Activated CD4-positive, alpha-beta memory T cell treated with anti-CD3 and anti-CD28 coated beads for 36 hours (primary cell): ENCODE data around the gene DMD. TPM values are rescaled to one million over a fixed set of nuclear protein-coding genes. Genes with fewer than 3 reads are reported as not detected.
"Not testable (repeated sequence)": the region's sequence is repeated elsewhere in the genome, so short reads cannot be mapped to it uniquely, and the experiment has no call there.

Source experiments
- CTCF ChIA-PET: fragments of 350-600 bp; sonication (Branson Sonifier 250); formaldehyde crosslinking; loops from one replicate; lab custom pipeline; 2021; ENCODE audit warnings: antibody characterized with exemption, inconsistent platforms; lab: Charles Lee
- POLR2A ChIA-PET: fragments of 350-600 bp; sonication (Branson Sonifier 250); formaldehyde crosslinking; loops from one replicate; lab custom pipeline; 2021; ENCODE audit warnings: antibody characterized with exemption; lab: Charles Lee
- DNase-seq: peaks from one replicate; pipeline ENCODE4 v3.0.0-alpha.2; 2020
- H3K27ac Mint-ChIP-seq: one replicate; pipeline ENCODE4 v1.8.0; 2021; ENCODE audit warnings: mixed read lengths
- H3K27me3 Mint-ChIP-seq: one replicate; pipeline ENCODE4 v1.8.0; 2021; ENCODE audit warnings: mixed read lengths
- H3K36me3 Mint-ChIP-seq: one replicate; pipeline ENCODE4 v1.8.0; 2021; ENCODE audit warnings: mixed read lengths
- H3K4me1 Mint-ChIP-seq: one replicate; pipeline ENCODE4 v1.8.0; 2021; ENCODE audit warnings: low read depth, mixed read lengths
- H3K4me3 Mint-ChIP-seq: one replicate; pipeline ENCODE4 v1.8.0; 2021; ENCODE audit warnings: mild to moderate bottlenecking, mixed read lengths
- H3K9me3 Mint-ChIP-seq: one replicate; pipeline ENCODE4 v1.8.0; 2021; ENCODE audit warnings: mixed read lengths
- intact Hi-C: fragments of 100-400 bp; cut with micrococcal nuclease; formaldehyde crosslinking; loops from one replicate; pipeline ENCODE4 v1.15.1; 2023
- total RNA-seq, 2 experiments: library from RNA; stranded (reverse); gene quantifications; one replicate each; pipeline ENCODE4 v1.2.3, GENCODE V29; 2021

The DMD gene
- total RNA-seq, 2 experiments from 2014 or later, result 0.64 to 1.5 TPM

DNA sequence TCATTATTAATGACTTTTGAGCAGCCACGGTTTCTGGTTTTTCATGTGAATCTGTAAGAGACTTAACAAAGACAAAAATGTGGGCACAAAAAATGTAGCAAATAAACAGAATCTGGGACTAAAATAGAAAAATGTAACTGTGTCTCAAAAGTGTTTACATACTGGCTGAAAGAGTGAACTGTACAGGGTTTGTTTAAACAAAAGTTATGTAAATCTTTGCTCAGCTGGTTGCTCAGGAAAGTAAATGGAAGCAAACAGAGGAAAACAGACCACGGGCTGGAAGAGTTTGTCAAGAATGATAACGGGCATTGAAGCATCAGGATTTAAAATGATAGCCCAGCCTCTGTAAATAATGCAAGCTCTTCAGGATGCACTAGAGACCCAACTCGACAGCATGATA lies 1217.7 kb downstream of the DMD start:
- POLR2A ChIA-PET, result no interaction called here
- H3K36me3 Mint-ChIP-seq, result no peaks in the 10 kb centered on the region

GRCh38 chrX:31988975-31989374 lies 1222.4 kb downstream of the DMD start:
- DNase-seq, result no peak
- intact Hi-C loops, result no loop called here
- peaks cover 6% of the 10 kb centered on the region for H3K9me3 Mint-ChIP-seq
- no peaks in the 10 kb centered on the region for H3K4me1 Mint-ChIP-seq
- H3K36me3 Mint-ChIP-seq, result no peaks in the 10 kb centered on the region
- no peak overlapping the region for H3K27ac Mint-ChIP-seq
- no peaks in the 10 kb centered on the region for H3K27me3 Mint-ChIP-seq
- no peak overlapping the region for H3K4me3 Mint-ChIP-seq
- ChIA-PET CTCF (no interaction called here), POLR2A (no interaction called here)

More for the DNA sequence above, 1217.7 kb downstream of the DMD start:
- Mint-ChIP-seq H3K4me1 (no peaks in the 10 kb centered on the region), H3K9me3 (no peaks in the 10 kb centered on the region), H3K27ac (no peak overlapping the region), H3K27me3 (no peaks in the 10 kb centered on the region), H3K4me3 (no peak overlapping the region)
- CTCF ChIA-PET, result no interaction called here
- DNase-seq, result no peak
- intact Hi-C loops, result no loop called here

DNA sequence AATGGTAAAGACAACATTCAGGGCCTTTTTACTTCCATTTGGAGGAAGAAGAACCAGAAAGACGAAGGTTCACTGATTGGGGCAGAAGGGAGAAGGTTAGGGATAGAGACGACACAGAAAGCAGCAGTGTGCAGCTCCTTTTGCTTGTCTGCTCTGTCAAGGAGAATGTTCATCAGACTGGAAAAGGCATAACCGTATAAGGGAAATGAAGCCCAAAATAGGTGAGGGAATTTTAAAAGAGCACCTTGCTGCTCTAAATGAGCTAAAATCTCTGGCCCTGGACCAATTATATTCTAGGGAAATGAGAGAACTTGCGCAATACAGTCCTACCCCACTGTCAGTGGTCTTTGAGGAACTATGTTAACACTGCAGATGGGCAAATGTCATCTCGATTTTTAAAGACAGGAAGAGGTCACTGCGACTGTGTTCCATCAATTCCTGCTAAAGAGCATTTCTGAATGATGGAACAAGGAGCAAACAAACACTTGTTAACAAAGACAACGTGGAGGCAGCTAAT lies 1229.7 kb downstream of the DMD start:
- H3K36me3 Mint-ChIP-seq, result no peaks in the 10 kb centered on the region
- H3K4me1 Mint-ChIP-seq, result no peaks in the 10 kb centered on the region
- ChIA-PET POLR2A (no interaction called here), CTCF (no interaction called here)
- no peak for DNase-seq
- intact Hi-C loops, result no loop called here
- H3K9me3 Mint-ChIP-seq, result no peaks in the 10 kb centered on the region
- no peak overlapping the region for H3K4me3 Mint-ChIP-seq
- H3K27me3 Mint-ChIP-seq, result no peaks in the 10 kb centered on the region
- H3K27ac Mint-ChIP-seq, result no peak overlapping the region

DNA sequence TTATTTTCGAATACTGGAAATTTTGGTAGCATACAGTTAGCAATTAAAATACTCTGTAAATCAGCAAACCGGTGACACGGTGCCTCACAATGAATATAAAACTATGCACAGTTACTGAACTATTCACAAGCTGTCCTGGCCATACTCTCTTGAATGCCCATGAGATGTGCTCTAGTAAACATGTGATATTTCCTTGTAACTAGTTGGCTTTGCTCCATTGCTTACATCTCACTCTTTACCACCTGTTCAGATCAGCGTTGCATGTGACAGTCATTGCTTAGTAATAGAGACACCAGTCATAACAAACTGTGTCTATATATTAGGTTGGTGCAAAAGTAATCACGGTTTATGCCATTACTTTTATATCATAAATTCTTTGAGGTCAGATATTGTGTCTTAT lies 1241.6 kb downstream of the DMD start:
- no peaks in the 10 kb centered on the region for H3K4me1 Mint-ChIP-seq
- no peak for DNase-seq
- CTCF ChIA-PET, result no interaction called here
- intact Hi-C loops, result no loop called here
- H3K36me3 Mint-ChIP-seq, result no peaks in the 10 kb centered on the region
- H3K27me3 Mint-ChIP-seq, result no peaks in the 10 kb centered on the region
- H3K4me3 Mint-ChIP-seq, result no peak overlapping the region
- H3K9me3 Mint-ChIP-seq, result no peaks in the 10 kb centered on the region
- POLR2A ChIA-PET, result no interaction called here
- H3K27ac Mint-ChIP-seq, result no peak overlapping the region

DNA sequence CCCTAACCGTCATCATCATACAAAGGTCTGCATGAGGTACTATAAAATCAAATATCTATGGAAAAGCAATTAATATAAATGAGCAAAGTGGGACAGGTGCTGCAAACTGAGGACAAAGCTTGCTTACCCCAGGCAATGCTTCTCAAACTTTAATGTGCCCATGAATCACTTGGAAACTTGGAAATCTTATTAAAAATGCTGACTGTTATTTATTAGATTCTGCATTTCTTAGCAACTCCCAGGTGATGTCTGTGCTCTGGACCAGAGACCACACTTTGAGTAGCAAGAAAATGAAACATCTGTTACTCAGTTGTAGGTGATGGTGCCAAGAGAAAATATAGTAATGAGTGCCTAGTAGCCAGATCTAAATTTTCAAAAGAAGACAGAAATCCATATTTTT lies 1249.1 kb downstream of the DMD start:
- ChIA-PET CTCF (no interaction called here), POLR2A (no interaction called here)
- no peak for DNase-seq
- intact Hi-C loops, result no loop called here
- Mint-ChIP-seq H3K27me3 (no peaks in the 10 kb centered on the region), H3K4me1 (no peaks in the 10 kb centered on the region), H3K27ac (no peak overlapping the region), H3K4me3 (no peak overlapping the region), H3K36me3 (no peaks in the 10 kb centered on the region), H3K9me3 (no peaks in the 10 kb centered on the region)

DNA sequence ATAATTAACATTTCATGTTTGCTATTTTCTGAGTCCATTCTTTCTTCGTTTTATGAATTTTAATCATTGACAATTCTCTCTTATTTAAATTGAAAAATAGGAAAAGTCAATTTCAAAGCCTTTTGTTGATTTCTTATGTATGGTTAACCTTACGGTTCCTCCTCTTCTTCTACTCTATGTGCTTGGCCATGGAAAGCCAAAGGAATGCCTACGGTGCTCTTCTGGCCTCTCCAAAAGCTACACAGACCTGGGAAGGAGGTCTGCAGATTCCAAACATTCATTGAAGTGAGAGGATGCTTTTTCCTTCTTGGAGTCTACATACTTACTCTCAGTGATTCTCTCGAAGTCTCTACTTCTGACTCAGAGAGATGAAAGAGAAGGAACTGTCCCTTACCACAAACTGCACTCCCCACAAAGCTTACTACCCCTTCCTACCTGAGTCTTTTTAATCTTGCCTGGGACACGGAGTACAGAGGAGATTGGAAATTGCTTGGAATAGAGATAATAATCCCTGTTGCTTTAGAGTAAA lies 1276.4 kb downstream of the DMD start:
- Mint-ChIP-seq H3K27me3 (no peaks in the 10 kb centered on the region), H3K27ac (no peak overlapping the region), H3K4me1 (no peaks in the 10 kb centered on the region), H3K36me3 (no peaks in the 10 kb centered on the region), H3K4me3 (no peak overlapping the region), H3K9me3 (no peaks in the 10 kb centered on the region)
- POLR2A ChIA-PET, result no interaction called here
- no peak for DNase-seq
- CTCF ChIA-PET, result no interaction called here
- intact Hi-C loops, result no loop called here

DNA sequence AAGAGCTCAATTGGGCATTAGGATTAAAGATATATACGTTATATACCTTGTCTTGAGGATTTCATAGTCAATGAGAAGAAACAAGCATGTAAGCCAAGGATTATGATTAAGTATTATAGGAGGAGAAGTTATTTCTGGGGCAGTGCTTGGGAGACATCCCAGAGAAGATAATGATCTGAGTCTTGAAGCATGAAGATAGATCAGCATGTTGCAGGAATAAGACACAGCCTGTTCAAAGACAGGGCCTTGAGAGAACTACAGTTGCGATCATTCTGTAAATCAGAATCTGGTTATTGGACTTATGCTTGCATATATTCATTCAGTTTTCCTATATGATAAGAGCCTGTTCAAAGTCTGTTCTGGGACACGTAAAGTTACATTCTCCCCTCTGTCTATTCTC lies 1277.3 kb downstream of the DMD start:
- no peak for DNase-seq
- Mint-ChIP-seq H3K4me3 (no peak overlapping the region), H3K27ac (no peak overlapping the region), H3K27me3 (no peaks in the 10 kb centered on the region), H3K9me3 (no peaks in the 10 kb centered on the region), H3K4me1 (no peaks in the 10 kb centered on the region), H3K36me3 (no peaks in the 10 kb centered on the region)
- ChIA-PET CTCF (no interaction called here), POLR2A (no interaction called here)
- intact Hi-C loops, result no loop called here

- POLR2A ChIA-PET, result no interaction called here
- H3K27me3 Mint-ChIP-seq, result no peaks in the 10 kb centered on the region
- intact Hi-C loops, result no loop called here
- no peaks in the 10 kb centered on the region for H3K4me1 Mint-ChIP-seq
- CTCF ChIA-PET, result no interaction called here
- DNase-seq, result no peak
- no peaks in the 10 kb centered on the region for H3K36me3 Mint-ChIP-seq
- H3K9me3 Mint-ChIP-seq, result no peaks in the 10 kb centered on the region
- no peak overlapping the region for H3K27ac Mint-ChIP-seq
- H3K4me3 Mint-ChIP-seq, result no peak overlapping the region
Observed at GRCh38 chrX:31932769-31933168, 1278.6 kb downstream of the DMD start.

DNA sequence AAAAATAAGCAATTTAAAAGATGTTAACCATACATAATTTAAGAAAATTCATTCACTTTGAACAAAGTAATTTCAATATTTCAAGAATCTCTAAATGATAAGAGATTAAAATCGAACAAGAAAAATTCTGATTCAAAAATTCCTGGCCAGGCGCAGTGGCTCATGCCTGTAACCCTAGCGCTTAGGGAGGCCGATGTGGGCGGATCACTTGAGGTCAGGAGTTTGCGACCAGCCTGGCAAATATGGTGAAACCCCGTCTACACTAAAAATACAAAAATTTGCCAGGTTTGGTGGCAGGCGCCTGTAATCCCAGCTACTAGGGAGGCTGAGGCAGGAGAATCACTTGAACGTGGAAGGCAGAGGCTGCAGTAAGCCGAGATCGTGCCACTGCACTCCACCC lies 1279.0 kb downstream of the DMD start:
- H3K36me3 Mint-ChIP-seq, H3K4me3 Mint-ChIP-seq, DNase-seq, intact Hi-C loops, H3K4me1 Mint-ChIP-seq, CTCF ChIA-PET, H3K27ac Mint-ChIP-seq, H3K9me3 Mint-ChIP-seq, H3K27me3 Mint-ChIP-seq, POLR2A ChIA-PET: not testable (repeated sequence)

DNA sequence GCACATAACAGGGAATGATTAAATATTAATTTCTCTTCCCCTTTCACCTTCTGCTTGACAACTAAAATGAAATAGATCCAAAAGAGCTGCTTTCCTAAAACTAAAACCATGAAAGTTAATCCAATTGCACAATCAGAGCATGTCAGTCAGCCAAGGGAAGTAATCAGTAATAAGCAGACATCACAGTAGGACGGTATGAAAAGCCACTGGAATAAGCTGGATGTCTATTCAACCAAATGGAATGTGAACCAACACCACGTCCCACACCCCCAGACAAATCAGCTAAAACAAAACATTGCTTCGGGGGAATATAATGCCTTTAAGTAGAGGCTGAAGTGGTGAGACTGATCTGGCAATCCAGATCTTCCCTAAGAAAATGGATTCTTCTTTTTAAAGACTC lies 1280.1 kb downstream of the DMD start:
- Mint-ChIP-seq H3K27me3 (no peaks in the 10 kb centered on the region), H3K27ac (no peak overlapping the region), H3K36me3 (no peaks in the 10 kb centered on the region), H3K4me3 (no peak overlapping the region), H3K4me1 (no peaks in the 10 kb centered on the region), H3K9me3 (no peaks in the 10 kb centered on the region)
- ChIA-PET CTCF (no interaction called here), POLR2A (no interaction called here)
- intact Hi-C loops, result no loop called here
- DNase-seq, result no peak

GRCh38 chrX:31929366-31929765 lies 1282.0 kb downstream of the DMD start:
- Mint-ChIP-seq H3K4me3 (no peak overlapping the region), H3K9me3 (no peaks in the 10 kb centered on the region), H3K27ac (no peak overlapping the region), H3K27me3 (no peaks in the 10 kb centered on the region), H3K36me3 (no peaks in the 10 kb centered on the region), H3K4me1 (no peaks in the 10 kb centered on the region)
- POLR2A ChIA-PET, result no interaction called here
- CTCF ChIA-PET, result no interaction called here
- no peak for DNase-seq
- intact Hi-C loops, result no loop called here

DNA sequence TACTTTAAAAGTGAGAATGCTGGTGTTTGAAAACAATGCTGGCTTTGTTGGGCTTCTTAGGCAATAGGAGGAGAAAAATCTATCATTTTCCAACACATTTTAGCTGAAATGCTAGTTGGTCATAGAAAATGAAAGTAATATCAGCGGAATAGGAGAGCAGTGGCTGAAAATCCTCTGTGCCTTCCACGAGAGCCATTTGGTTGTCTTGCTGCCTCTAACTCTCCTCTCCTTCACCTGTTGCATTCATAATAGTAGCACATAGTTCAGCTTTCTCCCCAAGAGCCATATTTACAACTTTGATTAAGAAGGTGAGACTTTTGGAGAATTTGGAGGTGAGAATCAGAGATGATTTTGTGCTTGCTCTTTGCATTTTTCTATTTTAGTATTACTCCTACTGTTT lies 1290.1 kb downstream of the DMD start:
- no peak overlapping the region for H3K4me3 Mint-ChIP-seq
- intact Hi-C loops, result no loop called here
- CTCF ChIA-PET, result no interaction called here

DNA sequence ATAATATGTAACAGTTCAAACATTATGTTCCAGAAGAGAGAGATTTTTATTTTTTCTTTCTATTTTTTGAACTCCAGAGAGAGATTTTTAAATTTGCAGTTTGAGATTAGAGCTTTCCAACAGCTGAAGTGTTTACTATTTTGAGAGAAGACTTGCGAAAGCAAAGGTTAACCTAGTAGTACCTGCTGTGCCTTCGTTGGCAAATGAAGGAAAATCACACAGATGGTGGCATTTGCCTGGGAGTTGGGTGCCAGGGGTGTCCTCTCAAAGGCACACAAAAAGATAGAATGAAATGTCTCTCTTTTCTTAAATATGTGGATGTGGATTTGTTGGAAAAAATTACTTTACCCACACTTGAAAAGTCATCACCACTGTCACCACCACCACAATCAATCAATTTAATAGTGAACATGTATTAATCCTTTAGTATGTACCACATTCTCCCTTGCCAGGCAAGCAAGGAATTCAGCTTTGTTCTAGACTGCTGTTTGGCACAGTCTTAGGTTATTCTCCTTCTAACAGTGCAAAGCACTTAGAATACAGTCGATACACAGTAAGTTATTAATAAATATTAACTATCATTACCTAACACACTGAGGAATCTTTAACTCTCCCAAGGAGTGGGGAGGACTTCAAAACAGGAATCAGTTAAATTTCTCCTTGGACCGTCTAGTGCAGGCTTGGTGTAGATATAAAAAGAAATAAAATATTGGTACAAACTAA lies 1301.3 kb downstream of the DMD start:
- Mint-ChIP-seq H3K9me3 (peaks cover 3% of the 10 kb centered on the region), H3K36me3 (no peaks in the 10 kb centered on the region), H3K4me1 (no peaks in the 10 kb centered on the region), H3K27ac (no peak overlapping the region), H3K27me3 (no peaks in the 10 kb centered on the region), H3K4me3 (no peak overlapping the region)
- CTCF ChIA-PET, result no interaction called here
- no peak for DNase-seq
- intact Hi-C loops, result no loop called here
- POLR2A ChIA-PET, result no interaction called here

More for the DNA sequence above, 1290.1 kb downstream of the DMD start:
- no peaks in the 10 kb centered on the region for H3K4me1 Mint-ChIP-seq
- H3K27me3 Mint-ChIP-seq, result no peaks in the 10 kb centered on the region
- no peak overlapping the region for H3K27ac Mint-ChIP-seq
- no peak for DNase-seq
- POLR2A ChIA-PET, result no interaction called here
- no peaks in the 10 kb centered on the region for H3K9me3 Mint-ChIP-seq
- H3K36me3 Mint-ChIP-seq, result no peaks in the 10 kb centered on the region
